ENCODE data around the gene UNC5A. TPM values are rescaled to one million over a fixed set of nuclear protein-coding genes. Genes with fewer than 3 reads are reported as not detected.
A peak's percentile ranks its signal among the peaks of the same experiment; 100 is the strongest.

Gene UNC5A
- total and polyA plus RNA-seq, 8 donors = 0.09 to 3.6 (median 0.32) TPM

DNA sequence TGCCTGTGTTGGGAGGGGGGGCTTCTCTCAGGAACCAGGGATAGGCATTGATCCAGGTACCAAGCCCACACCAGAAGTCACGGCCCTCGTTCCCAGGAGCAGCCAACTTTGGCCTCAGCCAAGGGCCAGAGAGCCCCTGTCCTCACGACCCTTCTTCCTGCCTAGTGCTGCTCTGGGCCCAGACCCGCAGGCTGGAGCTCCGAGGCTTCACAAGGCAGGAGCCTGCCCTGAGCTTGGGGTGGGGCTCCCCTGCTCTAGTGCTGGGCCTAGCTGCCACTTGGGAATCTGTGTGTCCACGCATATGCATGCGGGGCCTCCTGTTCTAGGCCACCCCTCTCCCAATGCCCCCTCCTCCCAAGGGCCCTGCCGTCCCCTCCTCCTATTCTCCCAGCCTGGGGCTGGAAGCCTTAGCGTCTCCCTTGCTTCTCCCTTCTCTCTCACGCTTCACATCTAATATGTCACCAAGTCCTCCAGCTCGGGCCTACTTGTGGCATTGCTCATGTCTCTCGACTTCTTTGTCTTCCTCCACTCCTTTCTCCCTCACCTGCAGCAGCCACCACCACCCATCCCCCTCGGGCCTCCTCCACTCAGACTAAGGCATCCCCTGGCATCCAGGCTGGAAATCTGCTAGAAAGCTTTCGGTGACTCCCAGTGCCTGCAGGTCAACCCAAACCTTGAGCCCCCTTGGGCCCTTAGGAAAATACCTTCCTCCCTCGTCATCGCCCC, 3.4 kb downstream of the UNC5A start:
- H3K36me3 ChIP-seq = no peaks in the 10 kb centered on the region
- H3K27ac ChIP-seq = no peak overlapping the region
- no peaks in the 10 kb centered on the region for H3K9me3 ChIP-seq
- no peak overlapping the region for H3K4me3 ChIP-seq
- ATAC-seq (no peak), FAIRE-seq (no peak), DNase-seq (no peak)
- 78 to 83% methylated on average over 16 of the region's 16 CpGs for WGBS, 2 donors
- TF ChIP-seq CTCF (IDR thresholded peaks at IDR 0.05) = no peak
- H3K27me3 ChIP-seq = peaks cover 0 to 19% (median 5%) of the 10 kb centered on the region in 4 donors
- H3K4me1 ChIP-seq = peaks cover 0 to 7% (median 3%) of the 10 kb centered on the region in 3 donors
- intact Hi-C loops (cut with DNase I) = no loop called here

GRCh38 chr5:176814313-176814685, 3.9 kb downstream of the UNC5A start:
- no peak for TF ChIP-seq CTCF (IDR thresholded peaks at IDR 0.05)
- H3K9me3 ChIP-seq = no peaks in the 10 kb centered on the region

DNA sequence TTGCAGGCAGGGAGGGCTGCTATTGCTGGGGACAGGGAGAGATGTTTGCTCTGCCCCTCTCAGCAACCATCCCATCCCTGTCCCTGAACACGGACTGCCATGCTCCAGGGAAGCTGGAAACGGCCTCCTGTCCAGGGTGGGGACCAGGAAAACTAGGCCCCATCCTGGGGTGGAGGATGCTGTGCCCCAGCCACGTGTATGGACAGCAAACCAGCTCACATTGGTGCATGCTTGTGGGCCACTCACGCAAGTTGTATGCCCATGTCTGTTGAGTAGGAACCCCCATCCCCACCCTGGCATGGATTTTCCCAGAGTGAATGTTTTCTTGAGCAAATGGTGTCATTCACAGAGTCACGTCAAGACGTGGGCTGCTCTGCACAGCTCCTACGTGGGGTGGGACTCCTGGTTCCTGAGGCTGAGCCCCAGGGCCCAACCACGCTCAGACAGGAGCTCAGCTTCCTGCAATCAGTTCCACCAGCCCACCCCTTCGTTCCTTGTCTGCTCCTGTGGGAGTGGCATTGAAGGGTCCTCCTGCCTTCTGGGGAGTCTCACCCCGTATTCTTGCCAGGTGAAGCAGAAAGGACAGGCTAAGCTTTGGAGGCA, 4.6 kb downstream of the UNC5A start:
- no peak for TF ChIP-seq CTCF (IDR thresholded peaks at IDR 0.05)
- FAIRE-seq = no peak
- intact Hi-C loops (cut with DNase I) = no loop called here

More at GRCh38 chr5:176814313-176814685, 3.9 kb downstream of the UNC5A start:
- FAIRE-seq = no peak
- intact Hi-C loops (cut with DNase I) = no loop called here
- ATAC-seq = no peak
- H3K27ac ChIP-seq = no peak overlapping the region
- H3K27me3 ChIP-seq = peaks cover 0 to 15% (median 4%) of the 10 kb centered on the region in 4 donors
- DNase-seq = no peak
- H3K4me1 ChIP-seq = peaks cover 0 to 7% (median 3%) of the 10 kb centered on the region in 3 donors
- 74 to 84% methylated on average over 6 of the region's 6 CpGs for WGBS, 2 donors
- H3K4me3 ChIP-seq = no peak overlapping the region
- H3K36me3 ChIP-seq = no peaks in the 10 kb centered on the region

GRCh38 chr5:176816043-176816745, 5.8 kb downstream of the UNC5A start:
- Histone ChIP-seq H3K36me3 (no peaks in the 10 kb centered on the region), H3K4me1 (no peaks in the 10 kb centered on the region), H3K9me3 (no peaks in the 10 kb centered on the region), H3K27ac (no peak overlapping the region), H3K27me3 (peaks cover 0 to 2% (median 0%) of the 10 kb centered on the region in 4 donors), H3K4me3 (no peak overlapping the region)
- intact Hi-C loops (cut with DNase I) = no loop called here
- FAIRE-seq (no peak), DNase-seq (peak in 2 of 6 donors; percentile 47 to 68), ATAC-seq (peak in 3 of 4 donors; percentile 31 to 52 (median 50))
- no peak for TF ChIP-seq CTCF (IDR thresholded peaks at IDR 0.05)
- WGBS, 2 donors = 66 to 68% methylated on average over 5 of the region's 5 CpGs

More for the DNA sequence above, 4.6 kb downstream of the UNC5A start:
- ATAC-seq = no peak
- Histone ChIP-seq H3K36me3 (no peaks in the 10 kb centered on the region), H3K4me3 (no peak overlapping the region), H3K9me3 (no peaks in the 10 kb centered on the region), H3K27me3 (peaks cover 0 to 9% (median under 1%) of the 10 kb centered on the region in 4 donors), H3K4me1 (peaks cover 0 to 4% (median 0%) of the 10 kb centered on the region in 3 donors), H3K27ac (no peak overlapping the region)
- WGBS, 2 donors = 66 to 74% methylated on average over 10 of the region's 10 CpGs
- DNase-seq = no peak

Measured in pancreas (tissue), 10 donors.